ENCODE data around the gene SECTM1. TPM values are rescaled to one million over a fixed set of nuclear protein-coding genes. Genes with fewer than 3 reads are reported as not detected.
A peak's percentile ranks its signal among the peaks of the same experiment; 100 is the strongest.

The SECTM1 gene
- total RNA-seq, 4 donors from 2014 or later: 10.7 to 258 (median 94.5) TPM

DNA sequence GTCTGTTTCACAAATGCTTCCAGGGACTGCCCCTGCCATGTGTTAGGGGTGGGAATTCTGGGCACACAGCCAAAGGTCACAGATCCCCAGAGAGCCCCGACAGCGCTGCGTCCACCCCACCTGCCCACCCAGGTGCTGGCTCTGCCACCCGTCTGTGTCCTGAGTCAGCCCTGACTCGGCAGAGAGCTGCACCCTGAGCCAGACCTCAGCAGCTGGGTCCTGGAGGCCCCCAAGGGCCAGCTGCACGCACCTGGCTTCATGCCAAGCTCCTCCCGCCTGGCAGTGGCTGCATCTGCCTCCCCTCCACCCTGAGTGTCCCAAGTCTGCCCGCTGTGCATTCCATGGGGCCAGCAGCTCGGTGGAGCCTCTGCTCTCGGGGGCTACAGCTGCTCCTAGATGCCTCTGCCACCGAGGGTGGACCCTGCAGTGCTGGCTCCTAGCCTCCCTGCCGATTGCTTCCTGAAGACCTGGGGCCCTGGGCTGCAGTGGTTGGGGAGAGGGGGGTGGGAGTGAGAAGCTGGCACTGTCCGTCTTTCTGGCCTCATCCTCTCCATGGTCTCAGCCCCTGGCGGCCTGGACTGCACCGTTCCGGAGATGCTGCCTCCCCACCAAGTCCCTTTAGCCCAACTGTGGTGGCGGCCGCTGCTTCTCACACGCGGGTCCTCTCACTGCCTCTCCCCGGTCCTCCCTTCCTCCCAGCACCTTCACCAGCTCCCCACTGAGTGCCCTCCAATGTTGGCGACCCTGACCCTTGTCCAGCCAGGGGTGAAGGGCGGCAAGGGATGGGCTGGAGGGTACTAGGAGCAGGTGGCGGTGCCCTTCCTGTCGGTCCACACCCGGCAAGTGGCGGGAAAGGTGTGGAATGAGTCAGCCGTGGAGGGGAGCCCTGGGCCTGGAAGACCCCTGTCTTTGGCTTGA lies 3.0 kb downstream of the SECTM1 start:
- DNase-seq: peak in 1 of 3 donors; percentile 81
- H3K36me3 ChIP-seq: no peaks in the 10 kb centered on the region
- no peaks in the 10 kb centered on the region for H3K27me3 ChIP-seq
- H3K4me3 ChIP-seq: peak overlapping the region in 2 of 4 donors; percentile 33 to 66
- H3K9me3 ChIP-seq: no peaks in the 10 kb centered on the region
- TF ChIP-seq CTCF (IDR thresholded peaks at IDR 0.05): no peak
- peak in 1 of 2 donors; percentile 28 for TF ChIP-seq POLR2A (IDR thresholded peaks at IDR 0.05)
- peak overlapping the region in 3 of 4 donors; percentile 1 to 92 (median 87) for H3K27ac ChIP-seq
- peaks cover 7 to 76% (median 32%) of the 10 kb centered on the region in 4 donors for H3K4me1 ChIP-seq

DNA sequence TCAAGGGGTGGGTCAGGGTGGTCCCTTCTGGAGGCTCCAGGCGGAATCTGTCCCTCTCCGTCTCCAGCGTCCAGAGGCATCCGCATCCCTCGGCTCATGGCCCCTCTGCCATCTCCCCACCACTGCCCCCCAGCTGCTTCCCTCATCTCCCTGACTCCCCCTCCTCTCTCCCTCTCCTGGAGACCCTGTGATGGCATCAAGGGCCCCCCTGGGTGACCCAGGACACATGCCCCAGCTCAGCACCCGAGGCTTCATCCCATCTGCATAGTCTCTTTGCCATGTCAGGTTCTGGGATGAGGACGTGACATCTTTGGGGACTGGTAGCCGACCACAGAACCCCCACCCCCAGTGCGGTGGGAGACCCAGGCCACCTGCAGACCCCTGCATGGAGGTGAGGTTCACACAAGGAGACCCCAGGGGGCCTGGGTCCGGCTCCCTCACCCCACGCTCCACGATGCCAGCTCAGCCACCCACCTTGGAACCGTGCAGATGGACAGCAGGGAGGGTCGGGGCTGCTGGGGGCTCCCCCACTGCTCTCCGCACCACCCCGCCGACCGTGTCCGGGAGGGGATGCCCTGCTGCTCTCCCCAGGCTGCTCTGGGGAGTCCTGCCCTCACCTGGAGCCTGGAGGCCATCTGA lies 3.8 kb downstream of the SECTM1 start:
- no peaks in the 10 kb centered on the region for H3K27me3 ChIP-seq
- no peak for TF ChIP-seq POLR2A (IDR thresholded peaks at IDR 0.05)
- TF ChIP-seq CTCF (IDR thresholded peaks at IDR 0.05): no peak
- H3K9me3 ChIP-seq: no peaks in the 10 kb centered on the region
- H3K27ac ChIP-seq: peak overlapping the region in 3 of 4 donors; percentile 66 to 92 (median 87)
- peak overlapping the region in 2 of 4 donors; percentile 33 to 66 for H3K4me3 ChIP-seq
- no peak for DNase-seq
- no peaks in the 10 kb centered on the region for H3K36me3 ChIP-seq
- peaks cover 7 to 75% (median 31%) of the 10 kb centered on the region in 4 donors for H3K4me1 ChIP-seq

- Histone ChIP-seq H3K36me3 (no peaks in the 10 kb centered on the region), H3K4me1 (peaks cover 7 to 73% (median 25%) of the 10 kb centered on the region in 4 donors), H3K27ac (peak overlapping the region in 3 of 4 donors; percentile 66 to 92 (median 87)), H3K4me3 (no peak overlapping the region), H3K27me3 (no peaks in the 10 kb centered on the region), H3K9me3 (no peaks in the 10 kb centered on the region)
- no peak for TF ChIP-seq CTCF (IDR thresholded peaks at IDR 0.05)
- peak in 1 of 2 donors; percentile 26 for TF ChIP-seq POLR2A (IDR thresholded peaks at IDR 0.05)
- DNase-seq: no peak
Observed at GRCh38 chr17:82328994-82329507, 4.5 kb downstream of the SECTM1 start.

DNA sequence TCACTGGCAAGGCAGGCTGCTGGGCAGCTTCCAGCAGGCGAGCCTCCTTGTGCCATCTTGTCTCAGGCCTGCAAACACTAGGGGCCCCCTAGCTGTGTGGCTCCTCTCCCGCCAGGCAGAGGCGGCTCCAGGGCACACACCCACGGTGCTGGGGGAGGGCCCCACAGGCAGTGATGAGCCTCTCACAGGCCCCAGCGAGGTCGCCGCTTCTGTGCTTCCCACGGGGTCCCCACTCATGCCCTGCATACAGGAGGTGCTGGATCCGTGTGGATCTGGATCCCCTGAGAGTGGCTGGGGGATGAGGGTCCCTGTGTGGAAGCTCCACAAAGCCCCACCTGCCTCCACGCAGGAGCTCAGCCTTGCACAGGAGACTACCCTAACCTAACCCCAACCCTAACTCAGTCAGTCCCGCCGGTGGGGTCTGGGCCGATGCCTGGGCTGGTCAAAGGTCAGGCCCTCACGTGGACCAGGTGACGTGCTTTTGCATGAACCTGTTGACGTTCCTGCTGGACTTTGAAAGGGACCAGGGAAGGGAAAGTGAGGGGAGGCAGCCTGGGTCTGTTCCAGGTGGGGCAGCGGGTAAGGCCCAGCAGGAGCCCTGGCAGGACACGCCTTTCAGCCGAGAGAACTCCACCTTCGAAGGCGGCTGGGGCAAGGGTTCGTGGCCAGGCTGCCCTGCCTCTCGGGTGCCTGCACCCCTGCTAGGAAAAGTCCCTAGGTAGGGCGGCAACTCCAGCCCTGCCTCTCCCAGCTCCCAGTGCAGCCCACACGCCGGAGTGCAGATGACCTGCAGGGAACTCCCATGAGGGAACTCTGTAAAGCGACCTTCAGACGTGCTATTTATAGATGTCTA lies 5.2 kb downstream of the SECTM1 start:
- Histone ChIP-seq H3K27me3 (no peaks in the 10 kb centered on the region), H3K27ac (peak overlapping the region in 3 of 4 donors; percentile 66 to 92 (median 87)), H3K4me3 (peak overlapping the region in 2 of 4 donors; percentile 29 to 39), H3K36me3 (no peaks in the 10 kb centered on the region), H3K4me1 (peaks cover 7 to 72% (median 21%) of the 10 kb centered on the region in 4 donors), H3K9me3 (no peaks in the 10 kb centered on the region)
- peak in 2 of 3 donors; percentile 91 to 93 for DNase-seq
- TF ChIP-seq POLR2A (IDR thresholded peaks at IDR 0.05) (peak; percentile 47 to 58), CTCF (IDR thresholded peaks at IDR 0.05) (peak in 1 of 6 experiments; percentile 24)

DNA sequence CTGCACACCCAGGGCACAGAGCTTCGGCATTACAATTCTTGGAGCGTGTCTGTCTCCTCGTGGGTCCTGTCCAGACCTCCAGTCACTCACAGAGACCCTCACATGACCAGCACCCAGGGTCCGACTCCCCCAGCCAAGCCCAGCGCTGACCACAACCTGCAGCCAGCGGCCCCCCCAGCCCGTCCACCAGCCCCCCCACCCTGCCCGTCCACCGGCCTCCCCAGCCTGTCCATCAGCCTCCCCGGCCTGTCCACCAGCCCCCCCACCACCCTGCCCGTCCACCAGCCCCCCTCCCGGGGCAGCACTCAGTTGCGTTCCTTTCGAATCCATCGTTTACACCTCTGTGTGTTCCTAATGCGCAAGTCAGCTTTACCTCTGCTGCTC lies 5.8 kb downstream of the SECTM1 start:
- H3K27ac ChIP-seq: peak overlapping the region in 2 of 4 donors; percentile 87 to 92

More for the DNA sequence above, 5.8 kb downstream of the SECTM1 start:
- peaks cover 7 to 70% (median 15%) of the 10 kb centered on the region in 4 donors for H3K4me1 ChIP-seq
- H3K27me3 ChIP-seq: no peaks in the 10 kb centered on the region
- no peak for DNase-seq
- no peaks in the 10 kb centered on the region for H3K36me3 ChIP-seq
- no peak for TF ChIP-seq POLR2A (IDR thresholded peaks at IDR 0.05)
- TF ChIP-seq CTCF (IDR thresholded peaks at IDR 0.05): no peak
- H3K9me3 ChIP-seq: no peaks in the 10 kb centered on the region
- peak overlapping the region in 2 of 4 donors; percentile 29 to 39 for H3K4me3 ChIP-seq

All from Peyer's patch (tissue), 4 donors.